NCI-H2171 treated with DMSO at 0.1 percent for 48 hours (cell line): Measurements from ENCODE around the gene LOXHD1.
A peak's percentile ranks its signal among the peaks of the same experiment; 100 is the strongest.

Source experiments
- DNase-seq: peaks from one replicate; lab custom pipeline; 2025; lab: John Stamatoyannopoulos, UW

Gene LOXHD1

DNA sequence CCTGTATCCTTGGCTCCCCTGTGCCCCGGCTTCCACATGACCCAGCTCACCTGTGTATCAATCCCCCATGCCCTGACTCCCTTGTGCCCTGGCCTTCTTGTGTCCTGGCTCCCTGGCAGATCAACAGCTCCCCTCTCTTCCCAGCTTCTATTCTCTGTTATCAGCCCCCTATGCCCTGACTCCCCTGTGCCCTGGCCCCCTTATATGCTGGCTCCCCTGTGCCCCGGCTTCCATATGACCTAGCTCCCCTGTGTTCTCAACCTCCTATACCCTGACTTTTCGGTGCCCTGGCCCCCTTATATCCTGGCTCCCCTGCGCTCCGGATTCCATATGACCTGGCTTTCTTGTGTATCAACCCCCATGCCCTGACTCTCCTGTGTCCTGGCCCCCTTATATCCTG is 209.2 kb downstream of the LOXHD1 start:
- no peak for DNase-seq

DNA sequence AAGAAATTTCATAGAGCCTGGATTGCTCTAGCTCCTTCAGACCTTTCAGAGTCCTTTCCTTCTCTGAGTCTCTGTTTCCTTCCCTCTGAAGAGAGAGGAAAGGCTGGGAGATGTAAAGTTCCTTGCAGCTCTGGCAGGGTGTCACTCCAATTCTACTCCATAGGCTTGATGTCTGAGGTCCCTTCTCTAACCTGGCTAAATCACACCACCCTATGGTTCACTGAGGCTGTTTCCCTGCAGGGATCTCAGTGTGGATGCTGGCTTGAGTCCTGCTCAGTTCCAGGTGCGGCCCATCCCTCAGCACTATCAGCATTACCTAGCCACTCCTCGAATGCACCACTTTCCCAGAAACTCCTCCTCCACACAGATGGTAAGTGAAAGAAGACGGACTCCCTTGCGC is 209.7 kb downstream of the LOXHD1 start:
- DNase-seq = no peak

DNA sequence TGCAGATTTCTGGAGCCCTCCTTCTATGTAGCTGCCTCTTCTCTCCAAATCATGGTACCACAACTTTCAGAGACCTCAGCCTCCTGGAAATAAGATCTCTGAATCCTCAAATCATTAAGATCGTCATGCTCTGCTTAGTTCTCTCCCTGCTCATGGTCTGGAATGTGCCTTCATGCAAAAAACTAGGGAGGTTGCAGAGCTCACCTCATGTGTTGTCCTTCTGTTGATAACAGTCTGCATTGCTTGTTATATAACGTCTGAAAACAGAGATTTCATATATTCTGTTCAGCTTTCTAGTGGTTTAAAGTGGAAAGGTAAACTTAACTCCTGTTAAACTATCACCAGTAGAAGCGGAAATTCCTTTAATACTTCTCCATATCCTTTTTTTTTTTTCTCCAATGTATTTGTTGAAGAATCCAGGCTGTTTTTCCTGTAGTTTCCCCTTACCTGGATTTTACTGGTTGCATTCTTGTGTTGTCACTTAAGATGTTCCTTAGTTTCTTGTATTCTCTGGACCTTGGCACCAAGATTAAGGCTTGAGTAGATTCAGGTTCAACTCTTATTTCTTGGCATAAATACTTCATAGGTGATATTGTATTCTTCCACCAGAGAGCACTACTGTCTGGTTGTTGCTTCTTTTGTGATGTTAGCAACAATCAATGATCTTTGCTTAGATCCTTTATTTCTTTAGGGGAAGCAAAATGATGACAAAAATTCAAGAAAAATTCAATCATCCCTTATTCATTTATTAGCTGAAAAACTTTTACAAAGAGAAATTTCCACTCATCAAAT is 211.3 kb downstream of the LOXHD1 start:
- no peak for DNase-seq

- DNase-seq = no peak
Observed at GRCh38 chr18:46439037-46439436, 218.0 kb downstream of the LOXHD1 start.

DNA sequence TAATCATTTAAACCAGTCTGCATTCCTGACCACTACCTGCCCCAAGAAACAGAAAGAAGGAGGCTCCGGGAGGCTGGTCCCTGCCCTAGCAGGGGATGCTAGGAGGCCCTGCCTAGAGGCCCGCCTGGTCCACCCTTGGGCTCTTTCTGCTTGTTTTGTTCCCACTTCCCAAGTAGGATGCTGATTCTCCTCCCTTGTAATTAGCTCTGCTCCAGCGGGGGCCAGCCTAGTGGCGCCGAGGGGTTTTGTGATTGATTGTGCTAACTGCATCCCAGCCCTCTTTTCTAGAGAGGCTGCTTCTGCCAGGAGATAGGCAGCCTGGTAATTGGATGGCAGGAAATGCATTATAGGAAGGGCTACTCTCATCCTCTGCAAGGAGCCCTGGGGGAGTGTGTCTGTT is 220.0 kb downstream of the LOXHD1 start:
- DNase-seq = no peak

- DNase-seq = no peak
Observed at GRCh38 chr18:46436621-46437020, 220.4 kb downstream of the LOXHD1 start.

DNA sequence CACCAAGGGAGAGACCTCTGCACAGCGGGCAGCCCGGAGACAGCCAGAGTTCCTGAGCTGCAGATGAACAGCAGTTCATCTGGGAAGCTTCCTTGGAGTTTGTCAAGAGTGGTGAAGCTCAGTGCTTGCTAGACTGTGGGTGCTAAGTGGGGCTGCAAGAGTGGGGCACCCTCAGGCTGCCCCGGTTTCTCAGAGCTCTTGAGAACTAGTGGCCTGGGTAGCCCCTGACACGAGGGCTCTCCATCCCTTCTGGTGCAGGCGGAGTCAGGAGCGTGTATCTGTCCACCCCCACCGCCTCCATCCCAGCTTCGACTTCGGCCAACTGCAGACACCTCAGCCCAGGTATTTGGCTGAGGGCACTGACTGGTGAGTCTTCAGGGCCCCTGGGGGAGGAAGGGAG is 222.0 kb downstream of the LOXHD1 start:
- DNase-seq = no peak

DNA sequence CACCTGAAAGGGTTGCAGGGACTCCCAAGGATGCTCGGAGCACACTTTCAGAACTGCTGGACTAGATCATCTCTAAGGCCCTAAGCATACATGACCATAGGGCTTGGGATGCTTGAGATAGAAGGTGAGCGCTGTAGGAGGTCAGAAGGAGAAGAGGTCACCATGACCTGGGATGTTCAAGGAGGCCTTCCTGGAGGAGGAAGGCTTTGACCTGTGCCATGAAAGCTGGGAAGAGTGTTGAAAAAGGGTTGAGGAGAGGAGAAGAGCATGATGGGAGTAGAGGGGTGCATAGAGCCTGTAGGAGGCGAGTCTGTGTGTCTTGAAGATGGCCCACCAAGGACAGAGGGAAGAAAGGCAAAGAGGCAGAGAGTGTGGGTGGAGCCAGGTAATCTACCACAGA is 222.4 kb downstream of the LOXHD1 start:
- no peak for DNase-seq

DNA sequence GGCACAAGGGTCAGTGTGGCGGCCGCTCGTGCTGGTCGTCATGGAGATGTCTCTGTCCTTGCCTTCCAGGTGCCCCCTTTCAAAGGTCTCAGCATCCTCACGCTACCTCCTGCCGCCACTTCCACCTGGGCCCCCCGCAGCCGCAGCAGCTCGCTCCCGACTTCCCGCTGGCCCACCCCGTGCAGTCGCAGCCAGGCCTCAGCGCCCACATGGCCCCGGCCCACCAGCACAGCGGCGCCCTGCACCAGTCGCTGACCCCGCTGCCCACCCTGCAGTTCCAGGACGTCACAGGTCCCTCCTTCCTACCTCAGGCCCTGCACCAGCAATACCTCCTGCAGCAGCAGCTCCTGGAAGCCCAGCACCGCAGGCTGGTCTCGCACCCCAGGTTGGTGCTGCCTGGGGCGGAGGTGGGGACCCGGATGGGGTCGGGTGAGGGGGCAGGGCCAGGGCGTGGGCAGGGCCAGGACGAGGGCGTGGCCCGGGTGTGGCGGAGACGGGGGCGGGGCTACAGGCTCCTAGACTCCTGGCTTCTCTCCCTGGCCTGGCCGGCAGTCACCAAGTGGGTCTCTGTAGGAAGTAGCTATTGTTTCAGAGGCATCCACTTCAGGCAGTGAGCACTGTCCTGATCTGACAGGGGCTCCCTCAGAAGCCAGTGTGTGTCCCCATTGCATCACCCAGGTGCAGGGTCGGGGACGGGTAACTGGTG is 223.7 kb downstream of the LOXHD1 start:
- no peak for DNase-seq

DNA sequence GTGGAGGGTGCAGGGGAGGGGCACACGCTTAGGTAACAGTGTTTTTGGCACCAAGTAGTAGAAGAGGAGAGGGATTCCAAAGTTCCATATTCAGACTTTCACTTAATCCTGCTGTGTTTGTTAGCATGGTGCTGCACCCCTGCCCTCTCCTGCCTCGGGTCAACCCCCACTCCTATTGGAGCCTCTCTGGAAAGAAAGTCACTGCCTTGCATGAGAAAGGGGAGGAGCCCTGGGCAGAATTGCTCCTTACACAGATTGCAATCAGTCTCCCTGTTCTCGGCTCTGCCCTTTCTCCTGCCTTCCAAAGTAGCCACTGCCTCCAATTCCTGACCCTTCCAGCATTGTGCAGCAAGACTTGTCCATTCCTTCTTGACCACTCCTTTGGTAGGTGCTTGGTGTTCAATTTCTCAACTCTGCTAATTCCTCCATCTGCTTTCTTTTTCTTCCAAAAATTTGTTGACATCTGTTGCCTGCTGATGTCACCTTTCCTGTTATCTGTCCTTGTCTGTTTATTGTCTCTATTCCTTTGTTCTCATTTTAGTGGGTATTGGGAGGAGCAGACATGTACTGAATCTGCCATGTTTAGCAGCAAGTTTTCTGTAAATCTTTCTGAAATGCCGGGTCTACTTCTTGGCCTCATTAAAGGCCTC is 225.4 kb downstream of the LOXHD1 start:
- DNase-seq = peak; percentile 86

DNA sequence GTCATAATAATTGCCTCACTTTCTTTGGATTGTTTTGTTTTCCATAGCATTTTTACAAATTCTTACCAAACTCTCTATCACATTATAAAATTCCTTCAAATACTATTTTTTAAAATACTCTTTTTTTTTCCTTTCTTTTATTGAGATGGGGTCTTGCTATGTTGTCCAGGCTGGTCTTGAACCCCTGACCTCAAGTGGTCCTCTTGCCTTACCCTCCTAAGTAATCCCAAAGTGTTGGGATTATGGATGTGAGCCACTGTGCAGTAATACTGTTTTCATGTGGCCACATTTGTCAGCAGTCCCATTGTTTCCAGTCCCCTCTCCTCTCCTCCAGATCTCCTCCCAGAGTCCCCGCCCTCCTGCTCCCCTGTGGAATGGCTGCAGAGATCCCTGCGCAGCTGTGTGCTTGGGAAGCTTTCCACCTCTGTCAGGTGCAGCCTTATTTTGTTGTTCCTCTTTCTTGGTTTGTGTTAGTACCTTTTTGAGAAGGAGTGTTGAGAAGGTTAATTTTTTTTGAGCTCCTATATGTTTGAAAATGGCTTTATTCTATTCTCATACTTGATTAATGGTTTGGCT is 227.3 kb downstream of the LOXHD1 start:
- DNase-seq = no peak

DNA sequence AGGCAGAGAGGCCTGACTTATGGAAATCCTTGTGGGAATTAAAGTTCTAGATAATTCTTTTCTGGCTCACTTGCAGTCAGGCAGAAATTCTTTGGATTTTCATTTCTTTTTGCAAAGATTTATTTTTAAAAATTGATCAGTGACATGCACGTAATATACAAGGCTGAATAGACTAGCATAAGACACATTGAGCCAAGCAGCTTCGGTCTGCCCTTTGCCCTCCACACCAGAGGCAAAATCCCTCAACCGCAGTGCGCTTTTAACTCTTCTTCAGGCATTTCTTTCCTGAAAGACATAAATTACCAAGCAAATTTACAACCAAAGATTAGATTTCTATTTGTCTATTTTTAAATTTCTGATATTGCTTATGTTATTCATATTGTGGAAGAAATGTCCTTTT is 227.9 kb downstream of the LOXHD1 start:
- DNase-seq = no peak

DNA sequence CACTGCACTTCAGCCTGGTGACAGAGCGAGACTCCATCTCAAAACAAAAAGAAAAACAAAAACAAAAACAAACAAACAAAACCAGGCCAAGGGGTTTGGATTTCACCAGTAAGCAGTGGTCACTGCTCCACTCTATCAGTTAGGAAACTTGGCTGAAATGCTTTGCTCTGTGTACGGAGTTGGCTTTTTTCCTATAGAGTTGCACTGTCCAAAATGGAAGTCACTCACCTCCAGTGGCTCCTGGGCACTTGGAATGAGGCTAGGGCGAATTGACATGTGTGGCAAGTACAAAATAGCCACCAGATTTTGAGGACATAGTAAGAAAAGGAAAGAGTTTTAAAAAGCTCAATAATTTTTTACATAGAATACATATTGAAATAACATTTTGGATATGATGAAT is 228.7 kb downstream of the LOXHD1 start:
- DNase-seq = no peak

DNA sequence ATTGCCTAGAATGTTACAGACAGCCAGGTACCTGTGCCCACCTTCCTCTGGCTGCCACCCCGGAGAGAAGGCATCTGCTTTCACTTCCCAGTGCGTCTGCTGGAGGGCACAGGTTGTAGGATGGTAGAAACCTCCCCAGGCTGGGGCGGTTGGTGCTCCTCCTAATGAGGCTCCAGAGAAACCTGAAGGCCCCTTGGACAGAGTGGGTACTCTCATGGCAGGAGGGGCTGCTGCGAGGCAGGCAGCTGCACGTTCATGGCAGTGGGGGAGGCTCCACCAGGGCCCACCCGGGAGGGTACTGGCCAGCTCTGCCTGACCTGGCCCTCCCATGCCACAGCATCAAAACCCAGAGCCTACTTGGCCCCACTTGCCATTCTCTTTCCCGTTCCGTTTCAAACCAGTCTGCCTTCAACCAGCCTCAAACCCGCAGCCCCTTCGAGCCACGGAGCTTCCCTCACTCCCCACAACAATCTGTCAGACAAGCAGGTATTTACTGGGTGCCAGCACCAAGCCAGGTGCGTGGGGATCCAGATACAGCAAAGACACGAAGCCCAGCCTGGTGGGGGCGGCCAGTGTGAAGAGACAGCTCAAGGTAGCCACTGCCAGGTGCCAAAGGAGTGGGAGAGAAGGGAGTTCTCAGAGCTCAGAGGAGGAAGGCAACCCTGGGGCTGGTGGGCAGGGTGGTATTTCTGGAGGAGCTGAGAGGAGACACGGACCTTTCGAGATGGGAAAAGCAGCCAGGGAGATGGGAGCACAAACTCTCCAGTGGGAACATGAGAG is 229.6 kb downstream of the LOXHD1 start:
- no peak for DNase-seq
